Measurements from ENCODE around the gene CPNE6. TPM values are rescaled to one million over a fixed set of nuclear protein-coding genes. Genes with fewer than 3 reads are reported as not detected.
A peak's percentile ranks its signal among the peaks of the same experiment; 100 is the strongest.

CPNE6 gene
- total RNA-seq, 4 donors from 2014 or later = not detected

DNA sequence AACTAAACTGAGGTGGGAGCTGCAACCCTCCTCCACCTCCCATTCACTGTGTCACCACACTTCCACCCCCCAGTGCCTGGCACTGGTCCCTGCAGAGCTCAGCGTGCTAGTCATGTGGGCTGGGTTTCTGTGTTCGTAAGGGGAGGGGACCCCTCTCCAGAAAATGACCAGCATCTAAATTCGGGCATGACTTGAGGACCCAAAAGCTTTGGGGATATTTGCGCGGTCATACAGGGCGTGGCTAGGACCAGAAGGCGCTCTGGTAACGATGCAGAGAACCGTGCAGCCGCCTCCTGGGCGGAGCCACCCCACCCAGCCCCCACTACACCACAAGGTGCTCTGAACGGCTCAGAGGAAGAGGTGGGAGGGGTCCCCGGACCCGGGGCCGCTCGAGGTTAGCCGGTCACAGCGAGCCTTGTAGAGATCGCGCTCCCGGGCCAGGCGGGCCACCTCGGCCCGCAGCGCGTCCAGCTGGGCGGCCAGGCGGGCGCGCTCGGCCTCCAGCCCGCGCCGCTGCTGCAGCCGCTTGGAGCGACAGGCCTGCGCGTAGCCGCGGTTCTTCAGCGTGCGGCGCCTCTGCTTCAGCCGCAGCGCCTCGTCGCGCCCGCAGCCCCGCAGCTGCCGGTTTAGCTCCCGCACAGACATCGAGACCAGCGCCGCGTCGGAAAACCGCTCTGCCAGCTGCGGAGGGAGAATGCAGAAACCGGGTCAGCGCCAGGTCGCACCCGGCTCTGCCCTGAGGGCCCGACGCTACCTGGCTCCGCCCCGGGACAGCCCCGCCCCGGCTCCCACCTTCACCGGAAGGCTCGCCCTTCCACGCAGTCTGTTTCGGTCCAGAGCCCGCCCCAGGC is 9.8 kb downstream of the CPNE6 start:
- intact Hi-C loops (cut with DNase I; ENCODE audit: low total_unique reads) (no loop called here), in situ Hi-C loops (cut with MboI; ENCODE audit: low sequenced_read_pairs in 4 of 4) (no loop called here)
- no peak for TF ChIP-seq POLR2A (IDR thresholded peaks at IDR 0.05)
- TF ChIP-seq, protein P1, sequence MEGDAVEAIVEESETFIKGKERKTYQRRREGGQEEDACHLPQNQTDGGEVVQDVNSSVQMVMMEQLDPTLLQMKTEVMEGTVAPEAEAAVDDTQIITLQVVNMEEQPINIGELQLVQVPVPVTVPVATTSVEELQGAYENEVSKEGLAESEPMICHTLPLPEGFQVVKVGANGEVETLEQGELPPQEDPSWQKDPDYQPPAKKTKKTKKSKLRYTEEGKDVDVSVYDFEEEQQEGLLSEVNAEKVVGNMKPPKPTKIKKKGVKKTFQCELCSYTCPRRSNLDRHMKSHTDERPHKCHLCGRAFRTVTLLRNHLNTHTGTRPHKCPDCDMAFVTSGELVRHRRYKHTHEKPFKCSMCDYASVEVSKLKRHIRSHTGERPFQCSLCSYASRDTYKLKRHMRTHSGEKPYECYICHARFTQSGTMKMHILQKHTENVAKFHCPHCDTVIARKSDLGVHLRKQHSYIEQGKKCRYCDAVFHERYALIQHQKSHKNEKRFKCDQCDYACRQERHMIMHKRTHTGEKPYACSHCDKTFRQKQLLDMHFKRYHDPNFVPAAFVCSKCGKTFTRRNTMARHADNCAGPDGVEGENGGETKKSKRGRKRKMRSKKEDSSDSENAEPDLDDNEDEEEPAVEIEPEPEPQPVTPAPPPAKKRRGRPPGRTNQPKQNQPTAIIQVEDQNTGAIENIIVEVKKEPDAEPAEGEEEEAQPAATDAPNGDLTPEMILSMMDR (IDR thresholded peaks at IDR 0.05 in 4 of 5, conservative IDR thresholded peaks at IDR 0.05 in 1 of 5) = no peak
- no peaks in the 10 kb centered on the region for H3K27me3 ChIP-seq
- peak overlapping the region; percentile 54 to 76 (median 64) for H3K4me3 ChIP-seq
- no peak for DNase-seq
- H3K9me3 ChIP-seq = no peaks in the 10 kb centered on the region
- no peaks in the 10 kb centered on the region for H3K36me3 ChIP-seq
- H3K4me1 ChIP-seq = peaks cover 0 to 10% of the 10 kb centered on the region in 2 donors
- H3K27ac ChIP-seq = peak overlapping the region in 1 of 4 donors; percentile 23
- ATAC-seq = peak; percentile 78 to 82

DNA sequence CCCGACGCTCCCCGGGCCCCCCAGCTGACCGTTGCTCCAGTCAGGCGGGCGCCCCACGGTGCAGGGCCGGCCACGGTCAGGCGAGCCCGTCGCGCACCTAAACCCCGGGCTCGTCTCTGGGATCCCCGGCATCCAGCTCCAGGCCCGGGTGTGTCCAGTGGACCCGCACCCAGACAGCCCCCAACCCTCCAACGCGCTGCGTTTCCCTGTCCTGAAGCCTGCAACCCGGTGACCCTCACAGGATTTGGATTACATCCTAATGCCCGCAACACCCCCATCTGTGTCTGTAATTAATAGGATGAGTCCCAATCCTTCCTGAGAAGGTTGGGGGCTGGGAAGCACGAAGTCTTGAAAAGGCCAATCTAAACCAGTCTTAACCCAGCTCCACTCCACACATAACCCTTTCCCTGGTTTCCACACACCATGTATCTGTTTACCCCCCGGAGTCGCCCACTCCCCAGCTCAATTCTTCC is 10.4 kb downstream of the CPNE6 start:
- Histone ChIP-seq H3K36me3 (no peaks in the 10 kb centered on the region), H3K27ac (no peak overlapping the region), H3K9me3 (no peaks in the 10 kb centered on the region), H3K27me3 (no peaks in the 10 kb centered on the region), H3K4me1 (peaks cover 0 to 10% of the 10 kb centered on the region in 2 donors), H3K4me3 (peak overlapping the region; percentile 54 to 76 (median 64))
- no peak for ATAC-seq
- intact Hi-C loops (cut with DNase I; ENCODE audit: low total_unique reads) = no loop called here
- in situ Hi-C loops (cut with MboI; ENCODE audit: low sequenced_read_pairs in 4 of 4) = no loop called here
- TF ChIP-seq, protein P1 (IDR thresholded peaks at IDR 0.05 in 4 of 5, conservative IDR thresholded peaks at IDR 0.05 in 1 of 5) = no peak
- DNase-seq = no peak

DNA sequence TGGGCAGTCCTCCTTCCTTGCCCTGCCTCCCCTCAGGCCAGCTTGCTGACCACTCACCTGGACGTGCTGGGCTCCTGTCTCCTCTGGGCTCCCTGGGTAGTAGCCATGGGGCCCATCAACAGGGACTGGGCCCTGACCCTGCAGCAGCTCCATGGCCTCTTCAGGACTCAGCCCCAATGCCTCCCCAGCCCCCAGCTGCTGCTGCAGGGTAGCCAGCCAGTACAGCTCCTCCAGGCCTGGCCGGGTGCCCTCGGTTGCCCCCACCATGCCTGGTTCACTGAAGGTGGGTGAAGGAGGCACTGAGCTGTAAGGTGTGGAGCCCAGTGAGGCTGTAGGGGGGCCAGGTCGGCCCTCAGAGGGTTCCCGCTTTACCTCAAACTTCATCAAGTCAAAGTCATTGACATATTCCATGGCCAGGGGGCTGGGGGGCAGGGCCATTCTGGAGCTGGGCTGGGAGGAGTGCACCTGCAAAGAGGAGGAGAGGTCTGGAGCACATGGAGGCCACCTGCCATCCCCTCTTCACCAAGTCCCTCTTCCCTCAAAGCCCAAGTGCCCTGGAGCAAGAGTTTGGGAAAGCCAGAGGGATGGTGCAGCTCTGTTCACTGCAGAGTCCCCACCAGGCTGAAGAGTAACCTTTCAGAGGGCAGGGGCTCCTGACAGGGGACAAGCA is 11.2 kb downstream of the CPNE6 start:
- no peaks in the 10 kb centered on the region for H3K36me3 ChIP-seq
- no peak for TF ChIP-seq POLR2A (IDR thresholded peaks at IDR 0.05)
- TF ChIP-seq, protein P1 (IDR thresholded peaks at IDR 0.05 in 4 of 5, conservative IDR thresholded peaks at IDR 0.05 in 1 of 5) = no peak
- ATAC-seq (no peak), DNase-seq (no peak)
- no peak overlapping the region for H3K4me3 ChIP-seq
- intact Hi-C loops (cut with DNase I; ENCODE audit: low total_unique reads) (no loop called here), in situ Hi-C loops (cut with MboI; ENCODE audit: low sequenced_read_pairs in 4 of 4) (no loop called here)
- H3K9me3 ChIP-seq = no peaks in the 10 kb centered on the region
- H3K27me3 ChIP-seq = no peaks in the 10 kb centered on the region
- no peak overlapping the region for H3K27ac ChIP-seq
- peaks cover 0 to 10% of the 10 kb centered on the region in 2 donors for H3K4me1 ChIP-seq

DNA sequence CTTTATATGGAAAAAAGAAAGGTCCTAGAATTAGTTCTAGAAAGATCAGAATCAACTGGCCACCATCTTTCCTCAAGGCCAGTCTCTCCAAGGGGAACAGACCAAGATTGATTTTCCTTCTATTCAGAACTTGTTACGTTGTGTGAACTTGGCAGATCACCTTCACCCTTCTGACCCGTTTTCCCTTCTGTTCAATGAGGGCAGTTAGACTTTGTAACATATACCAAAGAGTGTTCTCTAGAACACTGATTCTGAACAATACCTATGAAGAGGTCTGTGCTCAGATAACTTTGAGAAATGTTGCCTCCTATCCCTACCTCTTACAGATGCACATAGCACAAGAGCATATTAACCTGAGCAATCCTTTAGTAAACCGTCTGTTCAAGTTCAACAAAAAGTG is 12.1 kb downstream of the CPNE6 start:
- Histone ChIP-seq H3K9me3 (no peaks in the 10 kb centered on the region), H3K27me3 (no peaks in the 10 kb centered on the region), H3K27ac (no peak overlapping the region), H3K4me1 (peaks cover 0 to 10% of the 10 kb centered on the region in 2 donors), H3K4me3 (no peak overlapping the region), H3K36me3 (no peaks in the 10 kb centered on the region)
- TF ChIP-seq, protein P1 (IDR thresholded peaks at IDR 0.05 in 4 of 5, conservative IDR thresholded peaks at IDR 0.05 in 1 of 5) = no peak
- TF ChIP-seq POLR2A (IDR thresholded peaks at IDR 0.05) = no peak
- in situ Hi-C loops (cut with MboI; ENCODE audit: low sequenced_read_pairs in 4 of 4) = no loop called here
- no peak for DNase-seq
- intact Hi-C loops (cut with DNase I; ENCODE audit: low total_unique reads) = no loop called here
- no peak for ATAC-seq
